ENCODE data around the gene ST3GAL5.

ST3GAL5 gene

DNA sequence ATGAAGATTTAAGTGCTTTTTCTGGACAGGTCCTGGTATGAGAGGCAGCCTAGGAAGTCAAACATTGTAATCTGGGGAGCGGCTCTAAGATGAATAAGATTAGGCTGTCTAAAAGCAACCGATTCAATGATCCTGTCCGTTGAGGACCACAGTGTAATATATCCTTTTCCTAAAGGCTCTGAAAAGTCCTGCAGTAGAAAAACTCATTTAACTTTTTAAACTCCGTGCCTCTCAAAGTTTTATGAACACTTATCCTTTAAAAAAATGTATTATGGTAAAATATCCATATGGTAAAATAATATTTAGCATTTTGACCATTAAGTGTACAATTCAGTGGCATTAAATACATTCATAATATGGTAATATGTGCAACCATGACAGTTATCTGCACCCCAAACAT is 95.2 kb downstream of the ST3GAL5 start:
- TF ChIP-seq, protein P1, sequence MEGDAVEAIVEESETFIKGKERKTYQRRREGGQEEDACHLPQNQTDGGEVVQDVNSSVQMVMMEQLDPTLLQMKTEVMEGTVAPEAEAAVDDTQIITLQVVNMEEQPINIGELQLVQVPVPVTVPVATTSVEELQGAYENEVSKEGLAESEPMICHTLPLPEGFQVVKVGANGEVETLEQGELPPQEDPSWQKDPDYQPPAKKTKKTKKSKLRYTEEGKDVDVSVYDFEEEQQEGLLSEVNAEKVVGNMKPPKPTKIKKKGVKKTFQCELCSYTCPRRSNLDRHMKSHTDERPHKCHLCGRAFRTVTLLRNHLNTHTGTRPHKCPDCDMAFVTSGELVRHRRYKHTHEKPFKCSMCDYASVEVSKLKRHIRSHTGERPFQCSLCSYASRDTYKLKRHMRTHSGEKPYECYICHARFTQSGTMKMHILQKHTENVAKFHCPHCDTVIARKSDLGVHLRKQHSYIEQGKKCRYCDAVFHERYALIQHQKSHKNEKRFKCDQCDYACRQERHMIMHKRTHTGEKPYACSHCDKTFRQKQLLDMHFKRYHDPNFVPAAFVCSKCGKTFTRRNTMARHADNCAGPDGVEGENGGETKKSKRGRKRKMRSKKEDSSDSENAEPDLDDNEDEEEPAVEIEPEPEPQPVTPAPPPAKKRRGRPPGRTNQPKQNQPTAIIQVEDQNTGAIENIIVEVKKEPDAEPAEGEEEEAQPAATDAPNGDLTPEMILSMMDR (conservative IDR thresholded peaks at IDR 0.05; ENCODE audit: low read length) = no peak
- DNase-seq (ENCODE audit: low read depth) = no peak

DNA sequence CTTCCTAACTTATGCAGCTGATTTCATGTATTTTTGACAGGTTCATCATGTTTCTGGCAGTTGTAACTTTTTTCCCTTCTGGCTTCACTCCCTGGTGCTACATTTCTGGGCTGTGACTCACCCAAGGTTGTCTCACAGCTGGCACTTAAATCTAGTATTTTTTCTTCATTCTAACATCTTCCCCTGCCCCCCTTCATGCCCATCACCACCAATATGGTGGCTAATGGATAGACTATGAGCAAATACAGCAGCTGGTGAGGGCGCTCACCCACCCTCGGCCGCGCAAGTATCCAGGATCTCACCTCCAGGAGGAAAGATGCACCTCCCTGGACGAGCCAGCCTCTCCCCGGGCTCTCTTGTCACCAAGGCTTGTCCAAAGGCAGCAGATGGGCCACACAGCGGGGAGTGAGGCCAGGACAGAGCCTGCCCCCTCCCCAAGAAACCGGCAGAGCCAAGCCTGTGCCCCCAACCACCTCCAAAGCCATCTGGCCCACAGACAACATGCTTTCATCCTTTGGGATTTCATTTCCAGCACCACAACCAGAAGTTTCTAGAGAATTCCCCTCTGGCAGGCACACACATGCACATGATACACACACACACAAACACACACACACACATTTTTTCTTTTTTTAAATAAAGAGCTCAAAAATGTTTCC is 95.9 kb downstream of the ST3GAL5 start:
- peak; percentile 81 for DNase-seq (ENCODE audit: low read depth)
- H3K4me3 ChIP-seq (ENCODE audit: low read length) = no peak overlapping the region
- TF ChIP-seq, protein P1 (conservative IDR thresholded peaks at IDR 0.05; ENCODE audit: low read length) = no peak

More for the DNA sequence above, 95.2 kb downstream of the ST3GAL5 start:
- H3K4me3 ChIP-seq (ENCODE audit: low read length) = no peak overlapping the region

DNA sequence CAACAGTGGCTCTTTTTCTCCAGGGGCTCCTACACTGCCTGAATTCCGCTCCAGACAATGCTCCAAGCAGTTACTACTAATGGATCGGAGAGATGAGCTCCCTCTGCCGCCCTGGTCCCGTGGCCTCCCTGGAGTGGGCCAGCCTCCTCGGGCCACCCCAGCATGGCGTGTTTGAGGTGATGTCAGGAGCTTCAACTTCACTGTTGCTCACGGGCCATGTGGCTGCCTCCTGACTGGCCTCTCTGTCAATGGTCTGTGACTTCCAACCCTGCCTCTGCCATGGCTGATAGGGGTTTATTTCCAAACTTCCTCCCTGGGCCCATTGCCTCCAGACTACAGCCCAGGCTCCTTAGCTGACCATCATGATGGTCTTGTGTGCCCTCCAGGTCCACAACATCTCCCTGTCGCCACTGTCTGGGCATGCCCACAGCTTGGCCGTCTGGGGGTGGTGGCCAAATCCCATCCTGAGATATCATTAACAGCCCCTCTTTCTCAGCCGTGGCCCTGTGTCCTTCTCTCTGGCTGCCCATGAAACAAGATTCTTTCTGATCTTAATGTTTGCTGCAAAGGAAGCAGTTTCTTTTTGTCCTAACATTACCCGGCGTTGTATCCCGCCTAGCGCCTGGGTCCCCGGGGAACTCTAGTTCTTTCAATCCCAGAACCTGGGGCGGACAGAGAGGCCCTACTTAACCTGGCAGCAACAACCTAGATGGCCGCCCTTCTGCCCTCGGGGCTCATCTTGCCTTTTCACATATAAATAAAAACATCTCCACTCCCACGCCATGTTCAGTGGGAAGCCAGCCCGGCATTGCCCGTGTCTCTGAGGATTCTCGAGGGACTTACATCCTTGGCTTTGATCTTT is 96.9 kb downstream of the ST3GAL5 start:
- DNase-seq (ENCODE audit: low read depth) = no peak
- no peak overlapping the region for H3K4me3 ChIP-seq (ENCODE audit: low read length)
- TF ChIP-seq, protein P1 (conservative IDR thresholded peaks at IDR 0.05; ENCODE audit: low read length) = no peak

GRCh38 chr2:85790499-85791188 is 98.1 kb downstream of the ST3GAL5 start:
- no peak for DNase-seq (ENCODE audit: low read depth)
- H3K4me3 ChIP-seq (ENCODE audit: low read length) = no peak overlapping the region
- TF ChIP-seq, protein P1 (conservative IDR thresholded peaks at IDR 0.05; ENCODE audit: low read length) = no peak

GRCh38 chr2:85790032-85790431 is 98.8 kb downstream of the ST3GAL5 start:
- H3K4me3 ChIP-seq (ENCODE audit: low read length) = no peak overlapping the region
- TF ChIP-seq, protein P1 (conservative IDR thresholded peaks at IDR 0.05; ENCODE audit: low read length) = no peak
- DNase-seq (ENCODE audit: low read depth) = no peak

DNA sequence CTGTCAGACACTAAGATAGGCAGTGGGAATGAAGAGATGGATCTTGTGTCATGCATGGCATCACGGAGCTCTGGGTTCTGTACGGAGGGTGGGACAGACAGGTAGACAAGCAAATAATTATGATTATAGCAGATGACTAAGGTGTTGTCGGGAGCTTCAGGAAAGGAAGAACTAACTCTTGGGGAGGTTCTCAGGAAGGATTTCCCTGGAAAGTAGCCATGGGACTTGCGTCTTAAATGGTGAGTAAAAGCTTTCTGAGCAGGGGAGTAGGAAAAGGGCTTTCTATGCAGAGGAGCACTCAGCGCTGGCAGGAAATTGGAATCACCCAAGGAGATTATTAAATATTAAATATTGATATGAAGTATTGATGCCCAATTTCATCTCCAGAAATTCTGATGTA is 99.5 kb downstream of the ST3GAL5 start:
- no peak overlapping the region for H3K4me3 ChIP-seq (ENCODE audit: low read length)
- DNase-seq (ENCODE audit: low read depth) = no peak
- TF ChIP-seq, protein P1 (conservative IDR thresholded peaks at IDR 0.05; ENCODE audit: low read length) = no peak

All from AG10803 (cell line).